Sigmoid colon (tissue), 4 donors: ENCODE measurements around the gene MYLK.

ENCODE experiments used
- POLR2A ChIP-seq, 2 donors: fragments of 450-650 bp; IDR thresholded peaks; one replicate each; pipeline ENCODE4 v1.6.1; 2016; ENCODE audit warnings: antibody characterized with exemption in 2 of 2, mild to moderate bottlenecking in 2 of 2, moderate library complexity in 2 of 2
- POLR2AphosphoS5 ChIP-seq, 4 donors: sonication (generic); formaldehyde crosslinking; IDR thresholded peaks; one replicate each; pipeline ENCODE4 v1.6.1; 2017; ENCODE audit warnings: antibody characterized with exemption in 4 of 4
- TF ChIP-seq, protein P1 (sequence below), 4 experiments: fragments of 450-650 bp in 3 of 4; fragments of 200-600 bp in 1 of 4; IDR thresholded peaks; one replicate each; pipeline ENCODE4 v1.5.1; 2016 to 2019; ENCODE audit warnings: antibody characterized with exemption in 4 of 4, mild to moderate bottlenecking in 3 of 4, moderate library complexity in 2 of 4

DNA sequence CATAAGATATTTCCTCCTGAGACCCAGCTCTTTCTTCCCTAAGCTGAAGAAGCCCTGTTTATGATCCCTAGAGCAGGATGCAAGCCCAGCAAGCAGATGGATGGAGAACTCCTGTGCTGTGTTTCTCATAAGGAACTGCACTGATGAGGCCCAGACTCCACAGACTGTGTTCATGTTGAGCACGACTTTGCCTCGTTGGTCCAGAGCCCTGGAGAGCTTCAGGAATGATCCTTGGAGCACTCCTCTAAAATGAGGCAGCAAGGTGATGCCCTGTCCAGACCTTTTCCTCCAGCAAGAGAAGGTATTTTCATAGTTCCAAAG, 83.8 kb downstream of the MYLK start:
- TF ChIP-seq, protein P1, sequence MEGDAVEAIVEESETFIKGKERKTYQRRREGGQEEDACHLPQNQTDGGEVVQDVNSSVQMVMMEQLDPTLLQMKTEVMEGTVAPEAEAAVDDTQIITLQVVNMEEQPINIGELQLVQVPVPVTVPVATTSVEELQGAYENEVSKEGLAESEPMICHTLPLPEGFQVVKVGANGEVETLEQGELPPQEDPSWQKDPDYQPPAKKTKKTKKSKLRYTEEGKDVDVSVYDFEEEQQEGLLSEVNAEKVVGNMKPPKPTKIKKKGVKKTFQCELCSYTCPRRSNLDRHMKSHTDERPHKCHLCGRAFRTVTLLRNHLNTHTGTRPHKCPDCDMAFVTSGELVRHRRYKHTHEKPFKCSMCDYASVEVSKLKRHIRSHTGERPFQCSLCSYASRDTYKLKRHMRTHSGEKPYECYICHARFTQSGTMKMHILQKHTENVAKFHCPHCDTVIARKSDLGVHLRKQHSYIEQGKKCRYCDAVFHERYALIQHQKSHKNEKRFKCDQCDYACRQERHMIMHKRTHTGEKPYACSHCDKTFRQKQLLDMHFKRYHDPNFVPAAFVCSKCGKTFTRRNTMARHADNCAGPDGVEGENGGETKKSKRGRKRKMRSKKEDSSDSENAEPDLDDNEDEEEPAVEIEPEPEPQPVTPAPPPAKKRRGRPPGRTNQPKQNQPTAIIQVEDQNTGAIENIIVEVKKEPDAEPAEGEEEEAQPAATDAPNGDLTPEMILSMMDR (IDR thresholded peaks at IDR 0.05): no peak
- TF ChIP-seq POLR2A (IDR thresholded peaks at IDR 0.05): no peak
- TF ChIP-seq POLR2AphosphoS5 (IDR thresholded peaks at IDR 0.05): no peak
